GM10266 (cell line): ENCODE data around the gene SCMH1.

ENCODE experiments used
- DNase-seq: peaks from one replicate; pipeline ENCODE4 v3.0.0; 2012; ENCODE audit errors: extremely low spot score
- CTCF ChIP-seq: IDR thresholded peaks from 2 replicates; pipeline ENCODE4 v1.5.1; 2012; ENCODE audit warnings: mild to moderate bottlenecking, low read depth; ENCODE audit not compliant: control insufficient read depth, insufficient read depth; ENCODE audit errors: missing control alignments

Gene SCMH1

GRCh38 chr1:41097105-41097504 is 145.0 kb downstream of the SCMH1 start:
- TF ChIP-seq CTCF: no peak
- no peak for DNase-seq

DNA sequence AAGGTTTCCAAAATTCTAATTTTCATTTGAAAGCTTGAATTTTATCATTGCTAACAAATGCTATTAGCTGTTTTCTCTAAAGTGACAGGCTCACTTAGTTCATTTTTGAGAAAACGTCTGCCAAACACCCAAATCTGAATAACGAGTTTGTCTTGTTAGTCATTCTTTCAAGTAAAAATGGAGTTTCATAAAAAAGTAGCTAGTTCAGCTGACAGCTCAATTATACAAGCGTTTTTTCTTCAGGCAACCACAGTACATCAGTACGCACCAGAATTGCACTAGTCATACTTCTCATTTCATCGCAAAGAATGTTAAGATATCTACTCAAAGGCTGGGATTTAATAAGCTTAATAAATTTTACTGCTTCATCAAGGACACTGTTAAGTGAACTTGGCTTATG is 148.3 kb downstream of the SCMH1 start:
- no peak for TF ChIP-seq CTCF
- no peak for DNase-seq

DNA sequence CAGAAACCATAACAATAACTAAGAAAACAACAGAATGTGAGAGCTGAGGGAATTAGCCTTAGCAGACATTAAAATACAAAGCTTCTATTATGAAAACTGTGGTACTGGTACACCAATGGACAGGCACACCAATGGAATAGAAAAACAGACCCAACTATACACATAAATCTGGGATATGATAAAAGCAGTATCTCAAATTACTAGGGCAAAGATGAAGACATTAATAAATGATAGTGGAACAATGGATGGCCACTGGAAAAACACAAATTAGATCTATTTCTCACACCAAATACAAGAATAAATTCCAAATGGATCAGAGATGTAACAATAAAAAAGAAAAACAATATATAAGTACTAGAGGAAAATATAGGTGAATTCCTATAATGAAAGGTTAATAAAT is 155.2 kb downstream of the SCMH1 start:
- DNase-seq: no peak
- TF ChIP-seq CTCF: no peak

DNA sequence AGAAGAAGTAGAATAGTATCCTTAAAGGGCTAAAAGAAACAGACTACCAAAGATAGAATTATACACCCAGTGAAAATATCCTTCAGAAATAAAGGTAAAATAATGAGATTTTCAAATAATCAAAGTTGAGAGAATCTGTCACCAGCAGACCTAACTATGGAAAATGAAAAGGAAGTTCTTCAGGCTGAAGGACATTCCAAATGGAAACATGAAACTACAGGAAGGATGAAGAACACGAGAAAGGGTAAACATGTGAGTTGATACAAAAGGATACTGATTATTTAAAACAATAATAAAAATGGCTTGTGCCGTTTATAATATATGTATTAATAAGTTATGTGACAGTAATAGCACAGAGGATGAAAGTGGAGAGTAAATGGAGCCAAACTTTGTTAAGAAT is 163.5 kb downstream of the SCMH1 start:
- no peak for DNase-seq
- TF ChIP-seq CTCF: no peak

- no peak for DNase-seq
- no peak for TF ChIP-seq CTCF
Measured at GRCh38 chr1:41078193-41078592, 163.9 kb downstream of the SCMH1 start.

DNA sequence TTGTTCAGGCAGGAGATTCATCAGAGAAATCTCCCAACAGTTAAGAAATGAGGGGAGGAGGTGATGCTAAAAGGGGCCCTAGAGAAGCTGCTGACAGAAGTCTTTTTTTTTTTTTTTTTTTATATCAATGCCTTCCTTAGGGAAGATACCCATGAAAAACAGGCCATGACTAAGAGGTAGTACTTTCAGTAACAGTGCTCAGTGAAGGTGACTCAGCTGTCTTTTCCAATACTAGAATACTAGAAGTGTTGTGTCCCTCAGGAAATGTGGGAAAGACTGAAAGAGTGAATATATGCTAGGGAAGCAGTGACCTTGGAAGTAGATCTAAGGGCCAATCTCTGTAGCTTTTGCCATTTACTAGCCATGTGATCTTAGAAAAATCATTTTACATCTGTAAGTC is 168.1 kb downstream of the SCMH1 start:
- DNase-seq: no peak
- TF ChIP-seq CTCF: no peak

DNA sequence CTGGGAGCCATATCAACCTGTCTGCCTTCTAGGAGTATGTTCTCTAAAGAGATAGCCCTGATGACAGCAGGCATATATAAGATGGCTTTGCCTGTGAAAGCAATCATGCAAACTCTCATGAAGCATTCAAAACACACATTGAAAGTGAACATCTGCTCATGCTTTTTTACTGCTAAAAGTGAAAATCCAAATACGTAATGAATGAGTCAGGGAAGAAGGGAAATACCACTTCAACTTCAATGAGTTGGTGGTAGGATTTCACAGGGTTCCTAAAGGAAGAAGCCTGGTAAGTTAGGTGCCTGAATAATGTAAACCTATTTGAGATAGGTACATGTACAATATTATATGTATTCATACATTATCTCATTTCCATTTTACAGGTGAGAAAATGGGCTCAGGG is 170.1 kb downstream of the SCMH1 start:
- no peak for DNase-seq
- no peak for TF ChIP-seq CTCF

DNA sequence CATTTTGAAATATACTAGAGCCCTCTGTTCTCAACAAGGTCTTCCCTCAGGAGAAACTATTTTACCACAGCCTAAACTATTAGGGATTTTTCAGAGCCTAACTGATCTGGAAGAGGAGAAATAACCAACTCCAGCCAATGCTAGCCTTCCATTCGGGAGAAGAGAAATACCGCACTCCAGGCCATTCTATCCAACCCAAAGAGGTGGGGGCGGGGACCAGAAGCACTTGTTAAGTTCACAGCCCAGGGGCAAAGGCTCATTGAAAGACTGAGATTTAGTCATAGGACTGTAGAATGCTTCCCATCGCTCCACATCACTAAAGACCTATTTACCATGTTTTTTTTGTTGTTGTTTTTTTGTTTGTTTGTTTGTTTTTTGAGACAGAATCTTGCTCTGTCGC is 185.2 kb downstream of the SCMH1 start:
- no peak for DNase-seq
- no peak for TF ChIP-seq CTCF
